Superior temporal gyrus (tissue), 1 donor: ENCODE measurements around the gene CES4A.

ENCODE experiments used
- DNase-seq: peaks from one replicate; pipeline ENCODE4 v3.0.0-alpha.2; 2016; ENCODE audit errors: extremely low spot score

Gene CES4A

GRCh38 chr16:67050796-67051195 lies 62.4 kb downstream of the CES4A start:
- no peak for DNase-seq

- DNase-seq, result no peak
Measured at GRCh38 chr16:67052399-67052798, 64.0 kb downstream of the CES4A start.

GRCh38 chr16:67053767-67054334 lies 65.5 kb downstream of the CES4A start:
- no peak for DNase-seq

- DNase-seq, result no peak
Measured at GRCh38 chr16:67054901-67055300, 66.5 kb downstream of the CES4A start.

- DNase-seq, result no peak
Measured at GRCh38 chr16:67055712-67056487, 67.5 kb downstream of the CES4A start.
